NCI-H2107 treated with DMSO at 0.1 percent for 48 hours (cell line): ENCODE data around the gene RAB5A.
A peak's percentile ranks its signal among the peaks of the same experiment; 100 is the strongest.
"Not testable (repeated sequence)": the region's sequence is repeated elsewhere in the genome, so short reads cannot be mapped to it uniquely, and the experiment has no call there.

ENCODE experiments used
- DNase-seq: peaks from one replicate; lab custom pipeline; 2025; ENCODE audit not compliant: unreplicated experiment; lab: John Stamatoyannopoulos, UW

The RAB5A gene

GRCh38 chr3:19946832-19947548, at the start of gene RAB5A:
Gene RAB5A (plus strand): TSS chr3:19947097. CDS start chr3:19950899, 3,802 bp downstream.
- DNase-seq, result peak; percentile 73

- no peak for DNase-seq
These were observed 48.2 kb upstream of the RAB5A start for GRCh38 chr3:19898721-19899120.

- DNase-seq, result no peak
These were observed 47.6 kb upstream of the RAB5A start for GRCh38 chr3:19899264-19899663.

DNA sequence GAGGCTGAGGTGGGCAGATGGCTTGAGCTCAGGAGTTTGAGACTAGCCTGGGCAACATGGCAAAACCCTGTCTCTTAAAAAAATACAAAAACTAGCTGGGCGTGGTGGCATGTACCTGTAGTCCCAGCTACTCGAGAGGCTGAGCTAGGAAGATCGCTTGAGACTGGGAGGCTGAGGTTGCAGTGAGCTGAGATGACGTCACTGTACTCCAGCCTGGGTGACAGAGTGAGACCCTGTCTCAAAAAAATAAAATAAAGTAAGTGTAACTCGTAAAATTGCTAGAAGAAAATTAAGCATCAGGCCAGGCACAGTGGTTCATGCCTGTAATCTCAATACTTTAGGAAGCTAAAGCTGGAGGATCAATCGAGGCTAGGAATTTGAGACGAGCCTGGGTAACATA, 47.1 kb upstream of the RAB5A start:
- not testable (repeated sequence) for DNase-seq

DNA sequence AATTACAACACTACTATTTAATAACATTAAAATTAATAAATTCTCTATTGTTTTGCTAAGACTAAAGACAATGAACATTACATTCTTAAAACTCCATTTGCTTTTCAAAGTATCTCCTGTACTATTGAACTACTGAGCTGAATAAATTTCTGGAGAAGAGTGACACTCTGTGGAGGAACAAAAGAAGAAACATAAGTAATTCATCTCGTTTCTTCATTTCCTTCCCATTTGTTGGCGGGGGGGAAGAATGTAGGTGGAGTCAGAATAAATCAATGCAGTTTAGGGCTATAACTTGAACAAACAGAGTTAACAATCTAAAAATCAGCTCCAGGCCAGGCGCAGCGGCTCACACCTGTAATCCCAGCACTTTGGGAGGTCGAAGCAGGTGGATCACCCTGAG, 45.6 kb upstream of the RAB5A start:
- no peak for DNase-seq

DNA sequence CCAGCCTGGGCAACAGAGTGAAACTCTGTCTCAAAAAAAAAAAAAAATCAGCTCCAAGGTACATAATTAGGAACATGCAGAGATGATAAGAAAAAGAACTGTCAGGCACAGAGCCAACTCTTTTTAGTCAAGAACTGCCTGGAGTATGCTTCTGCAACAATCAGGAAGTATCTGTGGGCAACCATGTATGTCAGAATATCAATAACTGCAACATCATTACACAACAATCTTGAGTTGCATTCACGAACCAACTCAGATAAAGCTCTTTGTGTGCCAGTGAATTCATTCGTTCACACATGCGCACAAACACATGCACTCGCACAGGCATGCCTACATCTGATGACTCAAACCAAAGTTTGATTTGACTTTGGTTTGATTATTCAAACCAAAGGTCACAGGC, 45.0 kb upstream of the RAB5A start:
- no peak for DNase-seq

DNA sequence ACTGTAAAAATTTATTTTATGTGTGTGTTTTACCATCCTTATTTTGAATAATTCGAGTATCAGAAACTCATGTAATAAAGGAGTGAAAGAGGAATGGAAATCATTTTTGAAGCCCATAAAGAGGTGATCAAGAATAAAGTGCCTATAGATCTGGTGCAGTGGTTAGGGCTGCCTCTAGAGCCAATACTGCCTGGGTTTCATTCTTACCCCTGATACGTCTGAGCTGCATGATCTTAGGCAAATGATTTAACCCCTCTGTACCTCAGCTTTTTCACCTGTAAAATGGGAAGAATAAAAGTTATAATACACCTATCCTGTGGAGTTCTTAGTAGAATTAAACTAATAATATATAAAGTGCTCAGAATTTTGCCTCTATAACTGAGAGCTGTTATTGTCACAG, 43.2 kb upstream of the RAB5A start:
- DNase-seq, result no peak

GRCh38 chr3:19907523-19907922, 39.4 kb upstream of the RAB5A start:
- no peak for DNase-seq

DNA sequence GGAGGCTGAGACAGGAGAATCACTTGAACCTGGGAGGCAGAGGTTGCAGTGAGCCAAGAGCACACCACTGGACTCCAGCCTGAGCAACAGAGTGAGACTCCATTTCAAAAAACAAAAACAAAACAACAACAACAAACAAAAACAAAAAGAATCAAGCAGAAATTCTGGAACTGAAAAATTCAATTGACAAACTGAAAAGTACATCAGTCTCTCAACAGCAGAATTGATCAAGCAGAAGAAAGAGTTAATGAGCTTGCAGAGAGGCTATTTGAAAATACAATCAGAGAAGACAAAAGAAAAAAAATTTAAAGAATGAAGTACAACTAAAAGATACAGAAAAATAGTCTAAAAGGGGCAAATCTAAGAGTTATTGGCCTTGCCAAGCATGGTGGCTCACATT, 35.4 kb upstream of the RAB5A start:
- no peak for DNase-seq

DNA sequence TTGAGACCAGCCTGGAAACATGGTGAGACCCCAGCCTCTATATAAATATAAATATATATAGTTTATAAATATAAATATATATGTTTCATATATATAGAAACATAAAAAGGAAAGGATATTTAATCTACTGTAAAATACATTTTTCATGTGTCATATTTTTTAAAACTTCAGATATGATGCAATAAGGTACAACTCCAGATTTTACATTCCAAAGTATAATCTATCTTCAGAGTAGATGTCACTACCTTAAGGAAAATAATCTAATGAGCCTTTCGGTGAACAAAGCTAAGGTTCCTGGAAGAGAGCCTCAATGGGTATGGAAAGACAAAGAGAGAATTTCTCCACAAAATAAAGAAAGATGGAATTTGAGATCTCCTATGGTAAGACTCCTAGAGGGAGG, 29.7 kb upstream of the RAB5A start:
- no peak for DNase-seq

DNA sequence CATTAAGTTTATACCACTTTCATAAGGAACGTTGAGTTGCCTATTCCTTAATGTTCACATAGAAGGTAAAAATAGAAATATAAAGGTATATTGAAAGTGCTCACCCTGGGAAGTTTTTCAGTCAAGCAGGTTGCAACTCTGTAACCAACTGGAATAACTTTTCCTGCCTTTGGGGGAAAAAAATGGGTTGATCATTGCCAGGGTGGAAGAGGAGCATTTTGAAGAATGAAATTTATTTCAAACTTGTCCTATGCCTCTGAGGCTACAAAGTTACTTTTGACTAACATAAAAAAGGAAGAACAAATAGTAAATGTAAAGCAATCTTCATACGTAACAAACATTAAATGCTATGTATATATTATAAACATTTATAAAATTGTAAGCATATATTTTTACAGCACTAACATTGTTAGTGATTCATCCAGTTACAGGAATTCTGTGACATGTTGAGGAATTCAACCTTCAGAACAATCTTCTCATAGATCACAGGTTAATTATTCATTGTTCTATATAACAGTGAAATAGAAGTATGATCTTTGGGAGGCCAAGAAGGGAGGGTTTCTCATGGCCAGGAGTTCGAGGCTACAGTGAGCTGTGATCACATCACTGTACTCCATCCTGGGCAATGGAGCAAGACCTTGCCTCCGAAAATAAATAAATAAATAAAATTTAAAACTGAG, 26.4 kb upstream of the RAB5A start:
- no peak for DNase-seq

DNA sequence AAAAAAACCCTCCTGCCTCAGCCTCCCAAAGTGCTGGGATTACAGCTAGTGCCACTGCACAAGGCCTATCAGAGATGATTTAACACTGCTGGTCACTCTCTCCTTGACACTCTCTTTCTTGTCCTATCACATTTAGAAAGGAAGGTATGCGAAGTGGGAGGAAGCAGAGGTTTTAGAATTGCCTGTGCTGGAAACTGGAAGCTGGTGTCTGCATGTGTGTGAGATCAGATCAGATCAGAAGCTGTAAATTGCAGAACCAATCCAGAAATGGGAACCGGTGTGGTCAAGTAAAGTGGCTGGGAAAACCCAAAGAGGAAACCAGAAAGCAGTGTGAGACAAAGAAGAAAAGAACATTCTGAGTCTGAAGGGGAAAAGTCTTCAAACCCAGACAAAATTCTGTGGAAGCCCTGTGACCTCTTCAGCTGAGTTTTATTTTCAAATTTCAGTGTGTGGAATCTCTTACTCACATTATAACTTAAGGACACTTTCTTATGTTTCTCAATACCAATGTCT, 15.7 kb upstream of the RAB5A start:
- no peak for DNase-seq

DNA sequence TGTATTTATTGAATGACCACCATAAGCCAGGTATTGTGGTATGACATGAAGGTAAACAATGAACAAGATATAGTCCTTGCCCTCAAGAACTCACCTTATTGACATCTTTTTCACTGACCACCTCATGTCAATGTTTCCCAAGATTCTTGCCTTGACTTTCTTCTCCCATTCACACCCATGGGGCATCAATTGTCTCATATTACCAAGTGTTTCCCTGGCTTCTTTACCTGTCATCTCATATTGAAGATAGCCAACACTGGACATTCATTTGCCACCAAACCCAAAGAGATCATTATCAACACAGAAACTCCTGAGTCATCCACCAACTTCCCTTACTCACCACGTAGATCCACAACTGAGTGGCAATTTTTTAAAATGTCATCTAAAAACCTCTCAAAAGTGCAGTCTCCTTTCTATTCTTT, 15.1 kb upstream of the RAB5A start:
- DNase-seq, result no peak

DNA sequence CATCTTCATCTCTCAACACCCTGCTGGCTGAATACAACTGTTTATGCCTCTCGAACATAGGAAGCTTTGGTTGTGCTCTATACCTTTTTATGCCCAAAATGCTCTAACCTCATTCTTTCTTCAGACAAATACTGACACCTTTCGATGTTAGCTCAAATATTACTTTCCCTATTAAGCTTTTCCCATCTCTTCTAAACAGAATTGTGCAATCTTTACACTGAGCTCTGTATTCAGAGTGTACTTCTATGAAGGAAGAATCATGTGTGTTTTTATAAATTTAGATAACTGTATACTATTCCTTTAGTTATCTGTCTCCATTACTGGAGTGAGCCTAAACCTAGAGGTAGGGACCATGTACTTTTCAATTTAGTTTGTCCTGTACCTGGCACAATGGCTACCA, 14.5 kb upstream of the RAB5A start:
- no peak for DNase-seq

- peak; percentile 9 for DNase-seq
These were observed 12.8 kb upstream of the RAB5A start, which contains the start of gene EFHB for GRCh38 chr3:19934098-19934566. Gene EFHB (minus strand): TSS chr3:19934217. CDS start chr3:19934018, 199 bp downstream.

- DNase-seq, result no peak
These were observed 9.2 kb upstream of the RAB5A start for GRCh38 chr3:19937459-19938294.

GRCh38 chr3:19938295-19938627, 8.6 kb upstream of the RAB5A start:
- no peak for DNase-seq

GRCh38 chr3:19940643-19941042, 6.3 kb upstream of the RAB5A start:
- no peak for DNase-seq

DNA sequence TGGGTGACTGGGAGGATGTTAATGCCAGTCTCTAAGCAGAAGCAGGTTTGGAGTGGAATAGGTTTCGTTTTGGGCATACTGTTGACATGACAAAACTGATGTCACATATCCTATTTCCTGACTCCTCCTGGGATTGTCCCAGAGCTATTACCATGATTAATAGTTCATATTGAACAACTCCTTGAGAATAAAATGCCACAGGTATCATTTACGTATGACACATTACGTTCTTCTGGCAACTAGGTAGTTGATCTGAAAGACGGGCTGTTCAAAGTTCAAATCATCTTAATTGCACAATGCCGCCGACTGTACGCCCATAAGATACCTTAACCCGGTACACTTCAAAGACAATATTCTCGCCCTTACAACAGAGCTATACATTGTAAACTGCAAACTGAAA, 1.4 kb upstream of the RAB5A start:
- DNase-seq, result no peak

- no peak for DNase-seq
These were observed 697 bp upstream of the RAB5A start for GRCh38 chr3:19945969-19946831.
